ENCODE measurements around the gene SLC14A1. TPM values are rescaled to one million over a fixed set of nuclear protein-coding genes. Genes with fewer than 3 reads are reported as not detected.

Gene SLC14A1
- total and polyA plus RNA-seq, 2 of the 4 experiments (the other 2 are of a cell fraction): 20.5 to 31.9 TPM

GRCh38 chr18:45684341-45685115 is 39.5 kb upstream of the SLC14A1 start:
- Histone ChIP-seq H2BK5ac (ENCODE audit: low read depth, low read length, poor library complexity, severe bottlenecking) (peak overlapping the region; percentile 90), H2BK20ac (ENCODE audit: low read depth, low read length) (no peak overlapping the region), H3K27me3 (ENCODE audit: control insufficient read depth, insufficient read depth, low read length) (no peaks in the 10 kb centered on the region), H3K18ac (ENCODE audit: low read depth, low read length) (no peak overlapping the region), H3K14ac (replicated peaks; ENCODE audit: low read depth, low read length) (no peak overlapping the region), H3K4ac (ENCODE audit: low read depth, low read length) (no peak overlapping the region), H3K27ac (ENCODE audit: insufficient read depth, low read length) (no peak overlapping the region; the same call in 1 of the 2 replicates), H3K4me2 (ENCODE audit: low read depth, low read length) (0 out of 2 replicates have a peak overlapping the region, but pooled peaks have one; percentile 18), H2BK15ac (ENCODE audit: low read depth, low read length) (no peak overlapping the region), H3K23ac (ENCODE audit: low read depth, low read length) (no peak overlapping the region), H3K9me3 (ENCODE audit: control insufficient read depth, insufficient read depth, low read length) (no peaks in the 10 kb centered on the region), H3K36me3 (ENCODE audit: control insufficient read depth, insufficient read depth, low read length) (no peaks in the 10 kb centered on the region), H2AFZ (replicated peaks; ENCODE audit: low read length, poor library complexity) (no peak overlapping the region), H4K20me1 (ENCODE audit: insufficient read depth, low read length) (no peaks in the 10 kb centered on the region), H3K4me1 (ENCODE audit: control insufficient read depth, insufficient read depth, low read length) (peaks cover 27% of the 10 kb centered on the region), H3K9me1 (ENCODE audit: insufficient read depth, low read length) (peaks cover 3% of the 10 kb centered on the region; the same call in 1 of the 2 replicates), H2AK5ac (ENCODE audit: low read depth, low read length) (no peak overlapping the region), H2BK120ac (ENCODE audit: low read depth, low read length) (no peak overlapping the region), H4K91ac (ENCODE audit: insufficient read depth, low read depth, low read length) (no peak overlapping the region), H3K4me3 (ENCODE audit: insufficient read depth, low read depth, low read length) (no peak overlapping the region), H2AK9ac (replicated peaks; ENCODE audit: low read depth, low read length, poor library complexity) (no peak overlapping the region), H3K56ac (ENCODE audit: extremely low read depth, insufficient read depth, low read length) (no peak overlapping the region), H4K5ac (ENCODE audit: low read depth, low read length) (no peak overlapping the region), H3K9ac (ENCODE audit: low read depth, low read length) (no peak overlapping the region), H3K79me1 (ENCODE audit: low read depth in 1 of 2, low read length in 2 of 2) (no peaks in the 10 kb centered on the region), H4K8ac (ENCODE audit: low read depth in 2 of 2, low read length in 2 of 2) (peak overlapping the region in 1 of 2 experiments; percentile 15; a peak in 1 of 4 replicates)
- dilution Hi-C loops (cut with HindIII; ENCODE audit: low sequenced_read_pairs, unreplicated experiment) (no loop called here), in situ Hi-C loops (cut with MboI; ENCODE audit: low sequenced_read_pairs) (no loop called here), intact Hi-C loops (cut with micrococcal nuclease) (loop anchor here (5.0 kb wide), 1 partner anchor 288 kb away; no protein-coding TSS in a partner anchor)
- DNase-seq (peak; percentile 78), ATAC-seq (ENCODE audit: low read depth) (peak; percentile 62)
- CTCF ChIA-PET: interaction anchor here (1.3 kb wide), 1 partner anchor 37 kb away, joined by 3 read pairs; no protein-coding TSS in a partner anchor
- 0 out of 2 replicates have a peak, but pooled peaks have one; percentile 9 for TF ChIP-seq BHLHE40 (IDR thresholded peaks at IDR 0.05; ENCODE audit: low read depth, low read length)
- TF ChIP-seq MAZ (IDR thresholded peaks at IDR 0.05; ENCODE audit: borderline replicate concordance, low read depth, low read length): no peak
- peak; percentile 45; the same call in 1 of the 2 replicates for TF ChIP-seq CEBPB (IDR thresholded peaks at IDR 0.05; ENCODE audit: low read depth, low read length)
- TF ChIP-seq FOS (IDR thresholded peaks at IDR 0.05; ENCODE audit: low read depth, low read length): 0 out of 2 replicates have a peak, but pooled peaks have one; percentile 4
- no TSS peak for BruUV-seq (replicated peaks)
- POLR2A ChIA-PET (ENCODE audit: unreplicated experiment): no interaction called here
- no CpG with 5 or more reads among the region's 5 CpGs for WGBS, 2 experiments (ENCODE audit: extremely low coverage in 2 of 2, insufficient read length in 1 of 2)
